VCaP (cell line): ENCODE data around the gene CEL.
"Not testable (repeated sequence)": the region's sequence is repeated elsewhere in the genome, so short reads cannot be mapped to it uniquely, and the experiment has no call there.

ENCODE experiments used
- H3K27ac ChIP-seq: fragments of 450-650 bp; 2 replicates; pipeline ENCODE4 v1.5.1; 2017
- TF ChIP-seq, protein P1 (sequence below): fragments of 450-650 bp; conservative IDR thresholded peaks from 2 replicates; pipeline ENCODE4 v1.5.1; 2017; ENCODE audit warnings: mild to moderate bottlenecking, moderate library complexity

CEL gene

GRCh38 chr9:133074111-133074651 lies 12.4 kb downstream of the CEL start:
- TF ChIP-seq, protein P1, sequence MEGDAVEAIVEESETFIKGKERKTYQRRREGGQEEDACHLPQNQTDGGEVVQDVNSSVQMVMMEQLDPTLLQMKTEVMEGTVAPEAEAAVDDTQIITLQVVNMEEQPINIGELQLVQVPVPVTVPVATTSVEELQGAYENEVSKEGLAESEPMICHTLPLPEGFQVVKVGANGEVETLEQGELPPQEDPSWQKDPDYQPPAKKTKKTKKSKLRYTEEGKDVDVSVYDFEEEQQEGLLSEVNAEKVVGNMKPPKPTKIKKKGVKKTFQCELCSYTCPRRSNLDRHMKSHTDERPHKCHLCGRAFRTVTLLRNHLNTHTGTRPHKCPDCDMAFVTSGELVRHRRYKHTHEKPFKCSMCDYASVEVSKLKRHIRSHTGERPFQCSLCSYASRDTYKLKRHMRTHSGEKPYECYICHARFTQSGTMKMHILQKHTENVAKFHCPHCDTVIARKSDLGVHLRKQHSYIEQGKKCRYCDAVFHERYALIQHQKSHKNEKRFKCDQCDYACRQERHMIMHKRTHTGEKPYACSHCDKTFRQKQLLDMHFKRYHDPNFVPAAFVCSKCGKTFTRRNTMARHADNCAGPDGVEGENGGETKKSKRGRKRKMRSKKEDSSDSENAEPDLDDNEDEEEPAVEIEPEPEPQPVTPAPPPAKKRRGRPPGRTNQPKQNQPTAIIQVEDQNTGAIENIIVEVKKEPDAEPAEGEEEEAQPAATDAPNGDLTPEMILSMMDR = no peak
- H3K27ac ChIP-seq = no peak overlapping the region

GRCh38 chr9:133075925-133076630 lies 14.3 kb downstream of the CEL start:
- TF ChIP-seq, protein P1 = no peak
- no peak overlapping the region for H3K27ac ChIP-seq

GRCh38 chr9:133076691-133077090 lies 14.9 kb downstream of the CEL start:
- H3K27ac ChIP-seq = no peak overlapping the region
- TF ChIP-seq, protein P1 = no peak

- TF ChIP-seq, protein P1 = no peak
- no peak overlapping the region for H3K27ac ChIP-seq
Observed at GRCh38 chr9:133078486-133078885, 16.7 kb downstream of the CEL start.

- TF ChIP-seq, protein P1 = no peak
- no peak overlapping the region for H3K27ac ChIP-seq
Observed at GRCh38 chr9:133080161-133080560, 18.4 kb downstream of the CEL start.

GRCh38 chr9:133080786-133081779 lies 19.3 kb downstream of the CEL start:
- not testable (repeated sequence) for H3K27ac ChIP-seq

DNA sequence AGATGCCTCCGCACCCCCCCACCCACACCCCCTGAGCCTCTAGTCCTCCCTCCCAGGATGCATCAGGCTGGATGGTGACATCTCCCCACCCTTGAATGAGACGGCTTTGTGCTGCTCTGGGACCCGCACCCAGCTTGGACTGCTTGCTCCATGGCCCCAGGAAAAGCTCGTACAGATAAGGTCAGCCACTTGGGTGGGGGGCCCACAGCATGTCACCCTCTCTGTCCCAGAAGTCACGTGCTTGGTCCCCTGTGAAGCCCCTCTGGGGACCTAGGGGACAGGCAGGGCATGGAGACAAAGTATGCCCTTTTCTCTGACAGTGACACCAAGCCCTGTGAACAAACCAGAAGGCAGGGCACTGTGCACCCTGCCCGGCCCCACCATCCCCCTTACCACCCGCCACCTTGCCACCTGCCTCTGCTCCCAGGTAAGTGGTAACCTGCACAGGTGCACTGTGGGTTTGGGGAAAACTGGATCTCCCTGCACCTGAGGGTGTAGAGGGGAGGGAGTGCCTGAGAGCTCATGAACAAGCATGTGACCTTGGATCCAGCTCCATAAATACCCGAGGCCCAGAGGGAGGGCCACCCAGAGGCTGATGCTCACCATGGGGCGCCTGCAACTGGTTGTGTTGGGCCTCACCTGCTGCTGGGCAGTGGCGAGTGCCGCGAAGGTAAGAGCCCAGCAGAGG lies 20.3 kb downstream of the CEL start:
- H3K27ac ChIP-seq = not testable (repeated sequence)

DNA sequence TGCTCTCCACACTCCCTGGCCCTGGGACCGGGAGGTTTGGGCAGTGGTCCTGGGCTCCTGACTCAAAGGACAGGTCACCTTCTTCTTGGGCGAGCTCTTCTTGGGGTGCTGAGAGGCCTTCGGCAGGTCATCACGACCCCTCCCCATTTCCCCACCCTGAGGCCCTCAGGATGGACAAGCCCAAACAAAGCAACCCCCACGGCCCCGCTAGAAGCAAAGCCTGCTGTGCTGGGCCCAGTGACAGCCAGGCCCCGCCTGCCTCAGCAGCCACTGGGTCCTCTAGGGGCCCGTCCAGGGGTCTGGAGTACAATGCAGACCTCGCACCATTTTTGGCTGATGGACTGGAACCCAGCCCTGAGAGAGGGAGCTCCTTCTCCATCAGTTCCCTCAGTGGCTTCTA lies 21.9 kb downstream of the CEL start:
- not testable (repeated sequence) for H3K27ac ChIP-seq

DNA sequence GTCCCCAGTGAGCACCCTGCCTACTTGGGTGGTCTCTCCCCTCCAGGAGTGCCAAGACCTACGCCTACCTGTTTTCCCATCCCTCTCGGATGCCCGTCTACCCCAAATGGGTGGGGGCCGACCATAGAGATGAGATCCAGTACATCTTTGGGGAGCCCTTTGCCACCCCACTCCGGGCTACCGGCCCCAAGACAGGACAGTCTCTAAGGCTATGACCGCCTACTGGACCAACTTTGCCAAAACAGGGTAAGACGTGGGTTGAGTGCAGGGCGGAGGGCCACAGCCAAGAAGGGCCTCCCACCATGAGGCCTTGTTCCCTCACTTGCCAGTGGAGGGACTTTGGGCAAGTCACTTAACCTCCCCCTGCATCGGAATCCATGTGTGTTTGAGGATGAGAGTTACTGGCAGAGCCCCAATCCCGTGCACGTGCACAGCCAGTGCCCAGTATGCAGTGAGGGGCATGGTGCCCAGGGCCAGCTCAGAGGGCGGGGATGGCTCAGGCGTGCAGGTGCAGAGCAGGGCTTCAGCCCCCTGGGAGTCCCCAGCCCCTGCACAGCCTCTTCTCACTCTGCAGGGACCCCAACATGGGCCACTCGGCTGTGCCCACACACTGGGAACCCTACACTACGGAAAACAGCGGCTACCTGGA lies 24.6 kb downstream of the CEL start:
- H3K27ac ChIP-seq = not testable (repeated sequence)
